Pons (tissue), 1 donor: ENCODE data around the gene CPNE2.

Experiments used
- DNase-seq: peaks from one replicate; pipeline ENCODE4 v3.0.0-alpha.2; 2016; ENCODE audit warnings: low spot score

Gene CPNE2

DNA sequence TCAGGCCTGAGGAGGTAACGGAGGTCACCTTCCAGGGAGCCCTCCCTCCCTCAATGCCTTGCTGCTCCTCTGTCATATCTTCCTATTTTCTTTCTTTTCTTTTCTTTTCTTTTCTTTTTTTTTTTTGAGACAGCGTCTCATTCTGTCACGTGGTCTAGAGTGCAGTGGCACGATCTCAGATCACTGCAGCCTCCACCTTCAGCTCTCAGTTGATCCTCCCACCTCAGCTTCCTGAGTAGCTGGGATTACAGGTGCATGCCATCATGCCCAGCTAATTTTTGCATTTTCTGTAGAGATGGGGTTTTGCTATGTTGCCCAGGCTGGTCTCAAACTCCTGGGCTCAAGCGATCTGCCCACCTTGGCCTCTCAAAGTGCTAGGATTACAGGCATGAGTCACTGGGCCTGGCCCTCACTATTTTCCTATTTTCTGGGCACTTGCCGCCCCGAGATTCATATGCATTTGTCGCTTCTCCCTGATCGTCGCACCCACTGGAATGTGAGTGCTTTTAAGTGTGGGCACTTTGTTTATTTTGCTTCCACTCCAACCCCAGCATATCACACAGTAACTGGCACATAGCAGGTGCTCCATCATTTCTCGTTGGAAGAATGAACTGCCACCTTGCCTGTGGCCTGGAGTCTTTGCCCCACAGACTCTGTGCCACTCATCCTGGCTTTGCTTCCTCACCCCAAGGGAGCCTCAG is 31.7 kb downstream of the CPNE2 start:
- DNase-seq: no peak

- no peak for DNase-seq
Measured at GRCh38 chr16:57125376-57125775, 33.0 kb downstream of the CPNE2 start.

DNA sequence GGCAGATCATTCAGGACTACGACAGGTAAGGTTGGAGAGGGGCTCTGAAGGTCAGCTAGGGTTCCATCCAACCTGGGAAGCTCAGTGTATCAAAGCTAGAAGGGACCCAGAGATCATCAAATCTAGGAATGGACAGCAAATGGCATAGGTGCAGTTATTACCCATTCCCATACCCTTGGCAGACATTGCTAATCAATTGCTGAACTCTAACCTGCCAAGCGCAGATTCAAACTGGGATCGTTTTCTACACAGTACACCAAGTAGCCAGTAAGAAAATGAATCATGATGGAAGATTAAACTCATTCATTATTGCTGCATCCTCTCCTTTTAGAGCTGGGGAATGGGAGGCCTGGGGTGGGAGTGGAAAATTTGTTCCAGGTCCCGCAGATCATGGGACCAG is 33.6 kb downstream of the CPNE2 start:
- DNase-seq: no peak

- no peak for DNase-seq
Measured at GRCh38 chr16:57126411-57126810, 34.0 kb downstream of the CPNE2 start.

GRCh38 chr16:57127037-57127763 is 34.8 kb downstream of the CPNE2 start:
- no peak for DNase-seq

GRCh38 chr16:57127836-57128235 is 35.5 kb downstream of the CPNE2 start:
- DNase-seq: no peak

- DNase-seq: no peak
Measured at GRCh38 chr16:57128771-57129389, 36.5 kb downstream of the CPNE2 start.

DNA sequence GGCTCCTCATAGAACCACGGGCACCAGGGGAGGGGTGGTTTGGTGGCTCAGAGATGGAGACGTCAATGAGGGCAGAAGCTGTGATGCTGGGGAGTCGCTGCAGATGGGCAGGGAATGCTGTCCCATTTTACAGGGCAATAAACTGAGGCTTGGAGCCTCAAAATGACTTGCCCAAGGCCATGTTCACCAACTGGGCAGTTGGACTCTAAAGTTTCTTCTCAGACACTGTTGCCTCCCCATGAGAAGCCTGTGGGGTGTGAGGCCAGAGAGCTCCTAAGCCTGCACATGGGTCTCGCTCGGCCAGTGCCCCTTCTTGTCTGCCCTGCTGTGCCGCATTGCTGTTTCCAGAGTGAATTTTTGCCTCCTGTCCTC is 38.6 kb downstream of the CPNE2 start:
- no peak for DNase-seq

- peak; percentile 93 for DNase-seq
Measured at GRCh38 chr16:57131351-57131970, 39.1 kb downstream of the CPNE2 start.

DNA sequence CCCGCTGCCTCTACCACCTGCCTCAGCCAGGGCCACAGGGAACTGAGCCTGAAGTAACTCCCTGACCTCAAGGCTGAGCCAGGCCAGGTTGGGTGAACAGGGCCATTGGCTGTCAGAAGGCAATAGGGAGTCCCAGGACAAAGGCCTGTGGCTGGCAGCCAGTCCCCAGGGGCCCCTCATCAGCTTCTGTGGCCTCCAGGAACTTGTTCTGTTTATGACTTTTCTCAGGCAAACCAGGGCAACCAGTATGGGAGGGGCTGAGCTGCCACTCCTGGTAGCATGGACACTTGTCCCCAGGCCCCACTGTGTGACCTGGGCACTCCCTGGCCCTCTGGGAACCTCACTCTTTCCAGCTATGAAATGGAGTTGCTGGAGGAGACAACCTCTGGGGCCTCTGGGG is 40.1 kb downstream of the CPNE2 start:
- no peak for DNase-seq

DNA sequence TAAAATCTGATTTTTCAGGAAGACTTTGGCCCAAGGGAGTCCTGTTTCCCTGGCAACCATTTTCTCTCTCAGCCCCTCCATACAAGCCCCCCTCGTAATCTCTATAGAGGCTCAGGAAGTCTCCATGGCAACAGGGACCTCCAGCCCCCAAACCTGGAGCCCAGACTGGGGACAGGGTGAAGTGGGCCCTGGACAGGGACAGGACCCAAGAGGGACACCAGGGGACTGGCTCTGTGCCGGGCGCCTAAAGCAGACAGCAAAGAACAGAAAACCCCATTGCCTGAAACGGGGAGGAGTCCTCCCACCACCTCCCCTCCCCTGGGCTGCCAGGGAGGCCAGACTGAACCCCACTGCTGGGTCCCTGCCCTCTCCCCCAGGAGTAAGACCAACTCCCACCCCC is 40.6 kb downstream of the CPNE2 start:
- DNase-seq: no peak

DNA sequence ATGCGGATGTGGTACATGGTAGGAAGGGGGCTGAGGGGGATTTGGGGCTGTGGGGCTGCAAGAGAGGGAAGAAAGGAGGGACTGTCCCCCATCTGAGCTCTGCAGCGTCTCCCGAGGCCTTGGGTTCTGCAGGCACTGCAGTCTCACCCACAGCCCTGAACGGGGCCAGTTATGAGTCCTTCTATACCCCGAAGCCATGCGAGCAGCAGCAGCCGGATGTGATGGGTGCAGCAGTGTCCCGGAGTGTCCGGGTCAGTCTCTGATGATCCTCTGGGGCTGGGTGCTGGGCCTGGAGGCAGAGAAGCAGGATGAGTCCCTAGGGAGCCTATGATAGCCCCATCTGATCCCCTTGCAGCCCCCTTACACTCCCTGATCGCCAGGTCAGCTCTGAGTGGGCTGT is 41.5 kb downstream of the CPNE2 start:
- DNase-seq: no peak

DNA sequence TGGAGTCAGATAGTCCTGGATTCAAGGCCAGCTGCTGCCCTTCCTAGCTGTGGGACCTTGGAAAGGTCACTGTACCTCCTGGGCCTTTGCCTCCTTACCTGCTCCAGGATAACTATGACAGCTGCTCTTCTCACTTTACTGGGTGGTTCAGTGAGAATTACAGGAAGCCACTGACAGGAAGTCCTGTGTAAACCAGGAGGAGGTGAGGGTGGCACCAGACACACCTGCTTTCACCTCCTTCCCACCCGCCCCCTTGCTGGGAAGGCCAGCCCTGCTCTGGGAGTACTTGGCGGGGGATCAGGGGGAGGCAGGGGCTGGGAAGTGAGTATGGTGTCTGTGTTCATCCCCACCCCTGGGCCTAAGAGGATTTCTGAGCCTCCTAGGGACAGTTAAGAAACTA is 42.6 kb downstream of the CPNE2 start:
- no peak for DNase-seq

DNA sequence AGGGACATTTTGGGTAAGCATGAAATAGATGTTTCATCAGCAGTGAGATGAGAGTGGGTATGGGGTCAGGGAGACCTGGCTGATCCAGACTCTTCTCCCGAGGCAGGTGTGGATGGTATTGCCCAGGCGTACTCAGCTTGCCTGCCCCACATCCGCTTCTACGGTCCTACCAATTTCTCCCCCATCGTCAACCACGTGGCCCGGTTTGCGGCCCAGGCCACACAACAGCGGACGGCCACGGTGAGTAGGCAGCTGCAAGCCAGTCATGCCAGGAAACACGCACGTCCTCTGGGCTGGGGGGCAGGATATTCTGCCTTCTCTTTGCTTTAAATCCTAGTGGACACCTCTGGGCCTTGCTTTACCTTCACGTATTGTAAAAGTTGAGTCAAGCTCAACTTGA is 44.7 kb downstream of the CPNE2 start:
- DNase-seq: no peak

- no peak for DNase-seq
Measured at GRCh38 chr16:57137566-57138273, 45.3 kb downstream of the CPNE2 start.

DNA sequence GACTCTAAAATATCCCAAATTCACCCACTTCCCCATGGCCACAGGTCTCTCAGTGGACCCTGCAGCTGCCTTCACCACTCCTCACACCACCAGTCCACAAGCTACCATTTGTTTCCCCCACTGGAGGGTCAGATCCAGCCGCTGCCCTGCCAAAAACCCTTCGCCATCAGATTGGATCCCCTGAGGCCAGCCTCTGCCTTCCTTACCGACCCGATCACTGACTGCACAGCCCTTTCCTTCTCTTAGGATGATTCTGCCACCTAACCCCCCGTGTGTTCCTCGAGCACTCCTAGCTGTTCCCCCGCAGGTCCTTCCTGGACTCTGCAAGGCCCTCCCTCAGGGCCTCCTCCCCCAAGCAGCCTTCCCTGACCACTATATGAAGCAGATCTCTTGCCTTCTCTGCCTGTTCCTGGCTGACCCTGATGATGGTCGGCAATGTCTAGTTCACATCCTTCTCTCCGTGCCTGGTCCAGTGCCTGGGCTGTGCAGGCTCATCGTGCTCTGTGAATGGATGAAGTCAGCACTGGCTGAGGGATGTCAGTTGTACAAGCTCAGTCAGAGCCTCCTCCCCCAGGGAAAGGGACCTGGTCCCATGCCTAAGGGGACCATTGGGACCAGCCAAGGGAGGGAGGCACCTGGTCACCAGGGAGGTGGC is 46.0 kb downstream of the CPNE2 start:
- DNase-seq: no peak

DNA sequence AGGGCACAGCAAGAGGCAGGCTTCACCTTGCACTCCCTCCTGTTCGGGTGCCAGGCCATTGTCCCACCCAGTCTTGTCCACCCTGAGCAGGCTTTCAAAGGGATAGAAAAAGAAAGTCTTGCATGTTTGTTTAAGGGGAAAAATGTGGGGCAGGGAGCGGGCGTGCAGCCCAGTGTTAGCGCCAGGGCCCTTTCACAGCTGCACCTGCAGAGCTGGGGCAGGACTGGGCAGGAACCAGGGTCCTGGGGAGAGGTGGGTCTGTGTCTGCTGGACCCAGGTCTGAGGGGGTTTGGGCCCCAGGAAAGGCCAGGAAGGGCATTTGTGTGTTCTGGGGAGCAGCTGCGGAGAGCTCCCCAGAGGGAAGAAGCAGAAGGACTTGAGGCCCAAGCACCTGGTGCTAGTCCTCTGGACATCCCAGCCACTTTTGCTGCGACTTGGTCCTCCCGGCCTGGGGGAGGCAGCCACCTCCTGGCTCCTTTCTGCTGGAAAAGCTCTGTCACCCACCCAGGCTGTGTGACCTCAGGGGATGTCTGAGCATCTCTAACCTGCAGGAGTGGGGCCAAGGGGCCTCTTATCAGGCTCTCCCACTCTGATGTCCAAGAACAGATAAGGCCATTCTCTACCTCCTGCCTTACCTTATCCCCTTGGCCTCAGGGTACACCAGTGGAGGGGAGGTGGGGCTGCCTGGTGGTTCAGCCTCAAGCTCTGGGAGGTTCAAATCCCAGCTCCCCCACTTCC is 48.7 kb downstream of the CPNE2 start:
- DNase-seq: no peak

DNA sequence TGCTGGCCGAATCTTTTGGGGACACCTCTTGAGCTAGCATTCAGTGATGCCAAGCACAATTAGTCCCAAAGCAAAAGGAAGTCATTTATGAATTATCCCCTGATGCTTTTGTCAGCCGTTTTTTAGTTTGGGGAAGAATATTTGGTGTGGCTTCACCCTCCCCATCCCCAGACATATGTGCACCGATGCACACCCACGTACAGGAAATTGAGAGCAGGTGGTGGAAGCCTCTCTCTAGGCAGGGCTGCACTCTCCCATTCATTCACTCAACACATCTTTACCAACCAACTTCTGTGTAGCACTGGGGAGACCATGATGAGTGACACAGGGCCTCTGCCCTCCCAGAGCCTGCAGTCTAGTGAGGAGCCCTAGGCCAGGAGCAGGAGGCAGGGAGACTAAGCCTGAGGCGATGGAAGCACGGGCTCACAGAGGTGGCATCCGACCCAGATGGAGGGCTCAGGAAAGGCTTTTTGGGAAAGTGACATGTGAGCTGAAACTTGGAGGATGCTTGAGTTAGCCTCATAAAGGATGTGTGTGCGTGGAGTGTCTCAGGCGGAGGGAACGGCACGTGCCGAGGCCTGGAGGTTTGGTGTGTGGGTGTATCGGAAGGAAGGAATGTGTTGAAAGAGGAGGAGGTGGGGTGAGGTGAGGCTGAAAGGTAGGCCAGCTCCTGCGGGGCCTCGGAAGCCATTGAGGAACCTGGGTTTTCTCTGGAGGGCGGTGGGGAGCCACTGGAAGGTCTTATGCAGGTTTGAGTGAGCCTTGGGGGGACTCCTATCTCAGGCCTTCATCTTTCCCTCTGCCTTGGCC is 49.6 kb downstream of the CPNE2 start:
- DNase-seq: no peak

- DNase-seq: peak; percentile 97
Measured at GRCh38 chr16:57143149-57143921, 51.0 kb downstream of the CPNE2 start.
